H4 (cell line): ENCODE data around the gene KCTD18. TPM values are rescaled to one million over a fixed set of nuclear protein-coding genes. Genes with fewer than 3 reads are reported as not detected.

ENCODE experiments used
- DNase-seq: peaks from one replicate; pipeline ENCODE4 v3.0.0-alpha.2; 2015; ENCODE audit warnings: low spot score
- total RNA-seq: library from RNA; depleted of rRNA; stranded (reverse); fragments of >200 nt; shearing (Covaris generic); gene quantifications from 2 replicates; pipeline ENCODE4 v1.2.3, GENCODE V29; 2014

Gene KCTD18
- total RNA-seq, 1 experiment from 2014 or later: 15.9 TPM

GRCh38 chr2:200486529-200486928, 23.3 kb downstream of the KCTD18 start:
- DNase-seq: no peak

GRCh38 chr2:200484934-200485333, 24.9 kb downstream of the KCTD18 start:
- no peak for DNase-seq

- peak; percentile 28 for DNase-seq
Observed at GRCh38 chr2:200483729-200484198, 26.1 kb downstream of the KCTD18 start.

- no peak for DNase-seq
Observed at GRCh38 chr2:200482194-200482593, 27.7 kb downstream of the KCTD18 start.

GRCh38 chr2:200479692-200480265, 30.1 kb downstream of the KCTD18 start:
- no peak for DNase-seq

- DNase-seq: no peak
Observed at GRCh38 chr2:200477667-200478131, 32.2 kb downstream of the KCTD18 start.

GRCh38 chr2:200476836-200477235, 33.0 kb downstream of the KCTD18 start:
- DNase-seq: no peak

- DNase-seq: no peak
Observed at GRCh38 chr2:200475795-200476194, 34.1 kb downstream of the KCTD18 start.

- DNase-seq: no peak
Observed at GRCh38 chr2:200472853-200473464, 36.9 kb downstream of the KCTD18 start.

GRCh38 chr2:200471928-200472645, 37.8 kb downstream of the KCTD18 start:
- no peak for DNase-seq

GRCh38 chr2:200471324-200471848, 38.5 kb downstream of the KCTD18 start:
- peak; percentile 35 for DNase-seq

- no peak for DNase-seq
Observed at GRCh38 chr2:200470230-200470629, 39.6 kb downstream of the KCTD18 start.

- DNase-seq: no peak
Observed at GRCh38 chr2:200469708-200470211, 40.1 kb downstream of the KCTD18 start.

GRCh38 chr2:200467806-200468681, 41.8 kb downstream of the KCTD18 start:
- no peak for DNase-seq

GRCh38 chr2:200466425-200467418, 43.1 kb downstream of the KCTD18 start:
- no peak for DNase-seq

GRCh38 chr2:200463452-200463851, 46.4 kb downstream of the KCTD18 start:
- DNase-seq: no peak

- no peak for DNase-seq
Observed at GRCh38 chr2:200461846-200462710, 47.8 kb downstream of the KCTD18 start.

GRCh38 chr2:200459101-200459500, 50.8 kb downstream of the KCTD18 start:
- no peak for DNase-seq

GRCh38 chr2:200456567-200456966, 53.3 kb downstream of the KCTD18 start:
- no peak for DNase-seq
